Calu3 (cell line): ENCODE results near the gene C6orf62. TPM values are rescaled to one million over a fixed set of nuclear protein-coding genes. Genes with fewer than 3 reads are reported as not detected.

Experiments
- BruUV-seq: library from RNA; stranded (reverse); fragments of 400-500 nt; replicated peaks from 2 replicates; lab custom pipeline; 2021; lab: Mats Ljungman, UMichigan
- CTCF ChIA-PET: fragments of 300-600 bp; sonication (Branson Sonifier 250); formaldehyde crosslinking; loops from one replicate; lab custom pipeline; 2022; ENCODE audit warnings: antibody characterized with exemption; lab: Charles Lee
- DNase-seq: peaks from one replicate; pipeline ENCODE4 v3.0.0; 2022
- H3K27ac Mint-ChIP-seq: one replicate; pipeline ENCODE4 v1.8.0; 2022; ENCODE audit warnings: mixed read lengths; ENCODE audit not compliant: unreplicated experiment
- H3K27me3 Mint-ChIP-seq: one replicate; pipeline ENCODE4 v1.8.0; 2022; ENCODE audit warnings: mixed read lengths; ENCODE audit not compliant: unreplicated experiment
- H3K36me3 Mint-ChIP-seq: one replicate; pipeline ENCODE4 v1.8.0; 2022; ENCODE audit warnings: mild to moderate bottlenecking, moderate library complexity, mixed read lengths; ENCODE audit not compliant: insufficient read depth, unreplicated experiment
- H3K4me1 Mint-ChIP-seq: one replicate; pipeline ENCODE4 v1.8.0; 2022; ENCODE audit warnings: mild to moderate bottlenecking, low read depth, mixed read lengths; ENCODE audit not compliant: unreplicated experiment
- H3K4me3 Mint-ChIP-seq: one replicate; pipeline ENCODE4 v1.8.0; 2022; ENCODE audit warnings: mild to moderate bottlenecking, low read depth, moderate library complexity, mixed read lengths; ENCODE audit not compliant: unreplicated experiment
- H3K9me3 Mint-ChIP-seq: one replicate; pipeline ENCODE4 v1.8.0; 2022; ENCODE audit warnings: low read depth, mixed read lengths; ENCODE audit not compliant: unreplicated experiment
- CTCF ChIP-seq: fragments of 200-600 bp; IDR thresholded peaks from one replicate; pipeline ENCODE4 v1.8.0; 2022; ENCODE audit warnings: antibody characterized with exemption; ENCODE audit not compliant: unreplicated experiment
- intact Hi-C: fragments of 100-400 bp; cut with micrococcal nuclease; formaldehyde crosslinking; loops from one replicate; pipeline ENCODE4 v1.10.0; 2022; ENCODE audit not compliant: unreplicated experiment
- total RNA-seq: library from RNA; stranded (reverse); gene quantifications from 2 replicates; pipeline ENCODE4 v1.2.3, GENCODE V29; 2022

Gene C6orf62
- total RNA-seq, 1 experiment from 2014 or later: 334 TPM

GRCh38 chr6:24743944-24744335 lies 25.0 kb upstream of the C6orf62 start:
- Mint-ChIP-seq H3K9me3 (peaks cover 7% of the 10 kb centered on the region), H3K27ac (peak overlapping the region; percentile 70), H3K4me1 (peaks cover 27% of the 10 kb centered on the region), H3K36me3 (no peaks in the 10 kb centered on the region), H3K4me3 (no peak overlapping the region), H3K27me3 (no peaks in the 10 kb centered on the region)
- CTCF ChIA-PET: interaction anchor here (0.8 to 1.3 kb wide), 6 partner anchors 16 to 248 kb away, joined by 3 to 14 read pairs (median 4); no protein-coding TSS in a partner anchor
- no TSS peak for BruUV-seq
- TF ChIP-seq CTCF: no peak
- no peak for DNase-seq
- intact Hi-C loops: no loop called here

GRCh38 chr6:24743265-24743943 lies 24.4 kb upstream of the C6orf62 start:
- peaks cover 27% of the 10 kb centered on the region for H3K4me1 Mint-ChIP-seq
- H3K9me3 Mint-ChIP-seq: peaks cover 7% of the 10 kb centered on the region
- H3K27ac Mint-ChIP-seq: peak overlapping the region; percentile 70
- no peaks in the 10 kb centered on the region for H3K36me3 Mint-ChIP-seq
- peak; percentile 63 for DNase-seq
- intact Hi-C loops: no loop called here
- TSS peak; percentile 34 for BruUV-seq
- H3K27me3 Mint-ChIP-seq: no peaks in the 10 kb centered on the region
- peak overlapping the region; percentile 24 for H3K4me3 Mint-ChIP-seq
- TF ChIP-seq CTCF: no peak
- CTCF ChIA-PET: interaction anchor here (0.8 to 1.4 kb wide), 14 partner anchors 10 to 248 kb away, joined by 3 to 14 read pairs (median 4); partner anchors contain the start of gene C6orf62

GRCh38 chr6:24742216-24742738 lies 23.3 kb upstream of the C6orf62 start:
- Mint-ChIP-seq H3K4me3 (peak overlapping the region; percentile 24), H3K27ac (peak overlapping the region; percentile 70), H3K4me1 (peaks cover 27% of the 10 kb centered on the region), H3K27me3 (no peaks in the 10 kb centered on the region), H3K36me3 (no peaks in the 10 kb centered on the region), H3K9me3 (peaks cover 7% of the 10 kb centered on the region)
- BruUV-seq: no TSS peak
- TF ChIP-seq CTCF: no peak
- CTCF ChIA-PET: interaction anchor here (1.2 to 1.4 kb wide), 5 partner anchors 11 to 221 kb away, joined by 3 to 14 read pairs (median 7); partner anchors contain the start of gene C6orf62
- intact Hi-C loops: no loop called here
- no peak for DNase-seq

GRCh38 chr6:24740861-24741260 lies 21.9 kb upstream of the C6orf62 start:
- DNase-seq: no peak
- Mint-ChIP-seq H3K27me3 (no peaks in the 10 kb centered on the region), H3K4me1 (peaks cover 27% of the 10 kb centered on the region), H3K36me3 (no peaks in the 10 kb centered on the region), H3K27ac (no peak overlapping the region), H3K4me3 (no peak overlapping the region), H3K9me3 (peaks cover 7% of the 10 kb centered on the region)
- CTCF ChIA-PET: interaction anchor here (0.6 kb wide), 1 partner anchor 18 kb away, joined by 3 read pairs; no protein-coding TSS in a partner anchor
- intact Hi-C loops: no loop called here
- no TSS peak for BruUV-seq
- TF ChIP-seq CTCF: no peak
